Measurements from ENCODE around the gene ATG16L2.

DNA sequence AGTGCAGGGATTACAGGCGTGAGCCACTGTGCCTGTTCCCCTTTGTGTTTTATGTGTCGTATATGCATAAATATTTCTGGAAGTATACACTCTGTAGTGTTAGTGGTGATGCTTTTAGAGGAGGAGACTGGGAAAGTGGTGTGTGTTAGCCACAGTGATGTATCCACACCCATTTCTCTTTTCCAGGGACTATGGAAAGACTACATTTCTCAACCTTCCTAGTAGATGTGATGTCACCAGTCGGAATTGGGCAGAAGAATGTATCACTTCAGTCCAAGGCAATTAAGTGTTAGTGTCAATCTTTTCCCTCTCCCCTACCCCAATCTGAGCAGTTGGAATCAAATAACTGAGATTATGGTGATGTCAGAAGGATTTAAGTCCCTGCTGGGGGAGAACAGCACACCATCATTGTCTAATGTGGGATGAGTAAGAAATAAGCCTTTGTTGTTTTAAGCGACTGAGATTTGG, 5.8 kb upstream of the ATG16L2 start:
- TF ChIP-seq, protein P1, sequence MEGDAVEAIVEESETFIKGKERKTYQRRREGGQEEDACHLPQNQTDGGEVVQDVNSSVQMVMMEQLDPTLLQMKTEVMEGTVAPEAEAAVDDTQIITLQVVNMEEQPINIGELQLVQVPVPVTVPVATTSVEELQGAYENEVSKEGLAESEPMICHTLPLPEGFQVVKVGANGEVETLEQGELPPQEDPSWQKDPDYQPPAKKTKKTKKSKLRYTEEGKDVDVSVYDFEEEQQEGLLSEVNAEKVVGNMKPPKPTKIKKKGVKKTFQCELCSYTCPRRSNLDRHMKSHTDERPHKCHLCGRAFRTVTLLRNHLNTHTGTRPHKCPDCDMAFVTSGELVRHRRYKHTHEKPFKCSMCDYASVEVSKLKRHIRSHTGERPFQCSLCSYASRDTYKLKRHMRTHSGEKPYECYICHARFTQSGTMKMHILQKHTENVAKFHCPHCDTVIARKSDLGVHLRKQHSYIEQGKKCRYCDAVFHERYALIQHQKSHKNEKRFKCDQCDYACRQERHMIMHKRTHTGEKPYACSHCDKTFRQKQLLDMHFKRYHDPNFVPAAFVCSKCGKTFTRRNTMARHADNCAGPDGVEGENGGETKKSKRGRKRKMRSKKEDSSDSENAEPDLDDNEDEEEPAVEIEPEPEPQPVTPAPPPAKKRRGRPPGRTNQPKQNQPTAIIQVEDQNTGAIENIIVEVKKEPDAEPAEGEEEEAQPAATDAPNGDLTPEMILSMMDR (IDR thresholded peaks at IDR 0.05; ENCODE audit: extremely low read depth in 1 of 2, insufficient read depth in 1 of 2, low read depth in 1 of 2, low read length in 2 of 2) = no peak
- TF ChIP-seq POLR2A (IDR thresholded peaks at IDR 0.05; ENCODE audit: low read depth, low read length) (no peak), MYC (IDR thresholded peaks at IDR 0.05; ENCODE audit: low read depth, low read length) (no peak), EZH2 (IDR thresholded peaks at IDR 0.05; ENCODE audit: borderline replicate concordance, low read depth, low read length, severe bottlenecking) (no peak), POLR2AphosphoS5 (IDR thresholded peaks at IDR 0.05; ENCODE audit: insufficient read depth, low read depth, low read length) (no peak), JUN (IDR thresholded peaks at IDR 0.05; ENCODE audit: borderline replicate concordance, insufficient read depth, insufficient read length, low read depth) (no peak)

All from endothelial cell of umbilical vein (primary cell).